Measurements from ENCODE around the gene HSPA1A. TPM values are rescaled to one million over a fixed set of nuclear protein-coding genes. Genes with fewer than 3 reads are reported as not detected.
A peak's percentile ranks its signal among the peaks of the same experiment; 100 is the strongest.

Gene HSPA1A
- total and polyA plus RNA-seq, 9 of the 15 experiments (the other 6 are each of a cell fraction or from before 2014, with no cell fraction given), result 2.2 to 273 (median 107) TPM

- TF ChIP-seq ATF6 (CRISPR knock-in tag; IDR thresholded peaks at IDR 0.05) (0 out of 2 replicates have a peak, but pooled peaks have one; percentile 90), SMAD3 (CRISPR knock-in tag; conservative IDR thresholded peaks at IDR 0.05) (peak; percentile 83), ZNF217 (CRISPR knock-in tag; IDR thresholded peaks at IDR 0.05) (no peak), SNAPC5 (CRISPR knock-in tag; IDR thresholded peaks at IDR 0.05) (no peak), L3MBTL2 (IDR thresholded peaks at IDR 0.05) (no peak), SMARCA4 (IDR thresholded peaks at IDR 0.05) (no peak), ZNF318 (IDR thresholded peaks at IDR 0.05; ENCODE audit: borderline replicate concordance in 1 of 2, low read depth in 1 of 2) (no peak), NKRF (IDR thresholded peaks at IDR 0.05; ENCODE audit: borderline replicate concordance) (peak; percentile 95), ZNF830 (CRISPR knock-in tag; IDR thresholded peaks at IDR 0.05) (no peak), ZBTB43 (CRISPR knock-in tag; IDR thresholded peaks at IDR 0.05) (peak; percentile 60; the same call in 1 of the 2 replicates), TFAP4 (CRISPR knock-in tag; IDR thresholded peaks at IDR 0.05; ENCODE audit: borderline replicate concordance) (peak; percentile 81)
These were observed 12.1 kb downstream of the HSPA1A start, which contains the start of gene HSPA1B (continued) for GRCh38 chr6:31827286-31828079.
